ENCODE measurements around the gene EXOC4. TPM values are rescaled to one million over a fixed set of nuclear protein-coding genes. Genes with fewer than 3 reads are reported as not detected.

The EXOC4 gene
- total and polyA plus RNA-seq, 2 donors (not counting 1 experiment from before 2014, with no cell fraction given) = 79.6 to 158 TPM

GRCh38 chr7:133771788-133772419, 519.0 kb downstream of the EXOC4 start:
- no peaks in the 10 kb centered on the region for H3K4me1 ChIP-seq (ENCODE audit: control insufficient read depth, extremely low read depth, insufficient read depth, low read length)
- no peaks in the 10 kb centered on the region for H3K79me2 ChIP-seq (ENCODE audit: control insufficient read depth, insufficient read depth, low read length)
- H3K9ac ChIP-seq (ENCODE audit: insufficient read depth, low read length) = no peak overlapping the region
- no peak overlapping the region for H3K27ac ChIP-seq (ENCODE audit: insufficient read depth, low read length)
- H3K4me3 ChIP-seq (replicated peaks in 1 of 4; ENCODE audit: control extremely low read depth in 1 of 4, insufficient read depth in 1 of 4, low read depth in 3 of 4, low read length in 4 of 4) = no peak overlapping the region
- H4K20me1 ChIP-seq (ENCODE audit: control insufficient read depth, extremely low read depth, insufficient read depth, low read length) = no peaks in the 10 kb centered on the region
- no peak overlapping the region for H2AFZ ChIP-seq (ENCODE audit: low read length)
- TF ChIP-seq CTCF (conservative IDR thresholded peaks at IDR 0.05 in 1 of 2, IDR thresholded peaks at IDR 0.05 in 1 of 2; ENCODE audit: low read depth in 1 of 2, low read length in 2 of 2) (no peak), EZH2 (IDR thresholded peaks at IDR 0.05; ENCODE audit: low read length, missing control alignments) (no peak)
- H3K9me3 ChIP-seq (ENCODE audit: control insufficient read depth, insufficient read depth, low read depth, low read length) = no peaks in the 10 kb centered on the region
- no peak for DNase-seq (ENCODE audit: low read depth in 2 of 2)
- H3K36me3 ChIP-seq (ENCODE audit: control insufficient read depth, insufficient read depth, low read length) = no peaks in the 10 kb centered on the region
- H3K27me3 ChIP-seq (ENCODE audit: control insufficient read depth, insufficient read depth, low read length) = no peaks in the 10 kb centered on the region
- no peak overlapping the region for H3K4me2 ChIP-seq (ENCODE audit: extremely low read depth, insufficient read depth, low read length)

GRCh38 chr7:133773601-133774000, 520.7 kb downstream of the EXOC4 start:
- Histone ChIP-seq H3K27me3 (ENCODE audit: control insufficient read depth, insufficient read depth, low read length) (no peaks in the 10 kb centered on the region), H2AFZ (ENCODE audit: low read length) (no peak overlapping the region), H3K4me1 (ENCODE audit: control insufficient read depth, extremely low read depth, insufficient read depth, low read length) (no peaks in the 10 kb centered on the region), H3K9me3 (ENCODE audit: control insufficient read depth, insufficient read depth, low read depth, low read length) (no peaks in the 10 kb centered on the region), H3K9ac (ENCODE audit: insufficient read depth, low read length) (no peak overlapping the region), H4K20me1 (ENCODE audit: control insufficient read depth, extremely low read depth, insufficient read depth, low read length) (no peaks in the 10 kb centered on the region), H3K36me3 (ENCODE audit: control insufficient read depth, insufficient read depth, low read length) (no peaks in the 10 kb centered on the region), H3K4me2 (ENCODE audit: extremely low read depth, insufficient read depth, low read length) (no peak overlapping the region), H3K4me3 (replicated peaks in 1 of 4; ENCODE audit: control extremely low read depth in 1 of 4, insufficient read depth in 1 of 4, low read depth in 3 of 4, low read length in 4 of 4) (no peak overlapping the region), H3K79me2 (ENCODE audit: control insufficient read depth, insufficient read depth, low read length) (no peaks in the 10 kb centered on the region), H3K27ac (ENCODE audit: insufficient read depth, low read length) (no peak overlapping the region)
- TF ChIP-seq EZH2 (IDR thresholded peaks at IDR 0.05; ENCODE audit: low read length, missing control alignments) = no peak
- TF ChIP-seq CTCF (conservative IDR thresholded peaks at IDR 0.05 in 1 of 2, IDR thresholded peaks at IDR 0.05 in 1 of 2; ENCODE audit: low read depth in 1 of 2, low read length in 2 of 2) = no peak
- DNase-seq (ENCODE audit: low read depth in 2 of 2) = no peak

- DNase-seq (ENCODE audit: low read depth in 2 of 2) = no peak
- no peaks in the 10 kb centered on the region for H4K20me1 ChIP-seq (ENCODE audit: control insufficient read depth, extremely low read depth, insufficient read depth, low read length)
- no peaks in the 10 kb centered on the region for H3K4me1 ChIP-seq (ENCODE audit: control insufficient read depth, extremely low read depth, insufficient read depth, low read length)
- H3K27me3 ChIP-seq (ENCODE audit: control insufficient read depth, insufficient read depth, low read length) = no peaks in the 10 kb centered on the region
- TF ChIP-seq EZH2 (IDR thresholded peaks at IDR 0.05; ENCODE audit: low read length, missing control alignments) (no peak), CTCF (conservative IDR thresholded peaks at IDR 0.05 in 1 of 2, IDR thresholded peaks at IDR 0.05 in 1 of 2; ENCODE audit: low read depth in 1 of 2, low read length in 2 of 2) (no peak)
- H3K79me2 ChIP-seq (ENCODE audit: control insufficient read depth, insufficient read depth, low read length) = no peaks in the 10 kb centered on the region
- no peaks in the 10 kb centered on the region for H3K36me3 ChIP-seq (ENCODE audit: control insufficient read depth, insufficient read depth, low read length)
- H3K4me2 ChIP-seq (ENCODE audit: extremely low read depth, insufficient read depth, low read length) = no peak overlapping the region
- no peaks in the 10 kb centered on the region for H3K9me3 ChIP-seq (ENCODE audit: control insufficient read depth, insufficient read depth, low read depth, low read length)
- no peak overlapping the region for H3K9ac ChIP-seq (ENCODE audit: insufficient read depth, low read length)
- no peak overlapping the region for H3K27ac ChIP-seq (ENCODE audit: insufficient read depth, low read length)
- H3K4me3 ChIP-seq (replicated peaks in 1 of 4; ENCODE audit: control extremely low read depth in 1 of 4, insufficient read depth in 1 of 4, low read depth in 3 of 4, low read length in 4 of 4) = no peak overlapping the region
- no peak overlapping the region for H2AFZ ChIP-seq (ENCODE audit: low read length)
Measured at GRCh38 chr7:133775201-133775600, 522.3 kb downstream of the EXOC4 start.

Measured in fibroblast of lung (primary cell).